Activated CD8-positive, alpha-beta memory T cell treated with anti-CD3 and anti-CD28 coated beads for 1 hour (primary cell): ENCODE data around the gene FLII.
"Not testable (repeated sequence)": the region's sequence is repeated elsewhere in the genome, so short reads cannot be mapped to it uniquely, and the experiment has no call there.

ENCODE experiments used
- DNase-seq, 2 donors: peaks; one replicate each; pipeline ENCODE4 v3.0.0-alpha.2; 2020; ENCODE audit warnings: low read depth in 1 of 2; ENCODE audit errors: extremely low read depth in 1 of 2

Gene FLII

DNA sequence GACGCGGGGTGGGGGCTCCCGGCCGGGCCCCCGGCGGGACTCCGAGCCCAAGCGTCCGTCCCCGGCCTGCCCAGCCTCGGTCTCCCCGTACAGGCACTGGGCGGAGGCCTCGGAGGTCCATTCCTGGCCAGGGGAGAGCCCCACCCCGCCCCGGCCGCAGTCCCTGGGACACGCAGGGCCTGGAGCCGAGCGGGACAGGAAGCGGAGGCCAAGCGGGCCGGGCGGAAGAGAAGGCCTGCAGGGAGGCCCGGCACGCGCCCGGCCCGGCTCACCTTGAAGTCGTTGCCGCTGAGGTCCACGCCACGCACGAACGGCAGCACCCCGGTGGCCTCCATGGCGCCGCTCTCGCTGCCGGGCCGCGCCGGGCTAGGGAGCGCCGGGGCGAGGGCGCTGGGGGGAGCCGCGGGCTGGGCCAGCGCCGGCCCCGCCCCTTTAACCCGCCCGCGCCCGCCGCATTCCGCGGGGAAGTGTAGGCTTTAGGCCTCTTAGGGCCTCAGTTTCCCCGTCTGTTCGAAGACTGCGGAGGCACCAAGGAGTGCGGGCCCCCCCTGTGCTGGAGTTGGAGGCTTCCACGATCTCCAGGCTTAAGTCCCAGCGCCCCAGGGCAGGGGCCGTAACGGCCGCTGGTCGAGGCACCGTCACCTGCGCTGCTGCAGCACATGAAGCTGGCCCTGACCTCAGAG is at the start of gene FLII:
TSS of gene FLII (minus strand) at position 383 of the 683 bp plus-strand sequence. CDS start at position 335, 48 bp downstream.
- DNase-seq, result peak in 1 of 2 donors; percentile 44

DNA sequence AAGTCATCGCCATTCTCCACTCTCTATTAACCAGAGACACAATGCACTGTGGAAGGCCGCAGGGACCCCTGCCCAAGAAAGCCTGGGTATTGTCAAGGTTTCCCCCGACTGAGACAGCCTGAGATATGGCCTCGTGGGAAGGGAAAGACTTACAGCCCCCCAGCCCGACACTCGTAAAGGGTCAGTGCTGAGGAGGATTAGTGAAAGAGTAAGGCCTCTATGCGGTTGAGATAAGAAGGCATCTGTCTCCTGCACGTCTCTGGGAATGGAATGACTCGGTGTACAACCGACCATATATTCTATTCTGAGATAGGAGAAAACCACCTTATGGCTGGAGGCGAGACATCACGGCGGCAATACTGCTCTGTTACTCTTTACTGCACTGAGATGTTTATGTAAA is 44.7 kb upstream of the FLII start:
- DNase-seq, result not testable (repeated sequence)

DNA sequence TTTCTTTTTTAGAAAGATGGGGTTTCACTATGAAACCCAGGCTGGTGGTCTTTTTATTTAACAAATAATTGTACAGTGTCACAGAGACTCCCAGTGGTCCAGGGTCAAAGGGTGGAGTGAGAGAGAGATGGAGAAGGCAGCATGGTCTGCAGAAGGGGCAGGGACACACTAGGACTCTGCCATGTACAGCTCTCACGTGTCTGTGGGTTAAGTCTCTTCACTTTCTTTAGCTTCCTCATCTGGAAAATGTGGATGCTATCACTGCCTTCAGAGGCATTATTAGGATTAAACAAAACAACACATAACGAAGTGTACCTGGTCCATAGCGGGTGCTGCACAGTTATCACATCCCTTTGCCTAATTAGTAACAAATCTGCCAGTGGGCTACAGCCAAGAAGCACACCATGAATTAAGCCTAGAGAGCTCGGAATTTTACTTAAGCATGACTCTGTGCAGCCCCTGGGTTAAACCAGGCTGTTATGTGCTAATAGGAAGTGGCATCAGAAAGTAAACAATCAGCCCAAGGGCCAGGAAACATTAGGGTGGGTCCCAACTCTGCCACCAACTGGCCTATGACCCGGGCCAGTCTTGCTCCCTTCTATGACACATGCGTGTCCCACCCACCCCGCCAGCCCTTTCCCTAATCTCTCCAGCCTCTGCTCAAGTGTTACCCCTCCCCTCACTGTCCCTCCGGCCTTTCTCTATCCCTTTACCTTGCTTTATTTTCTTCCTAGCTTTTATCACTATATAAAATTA is 42.4 kb upstream of the FLII start:
- no peak for DNase-seq

DNA sequence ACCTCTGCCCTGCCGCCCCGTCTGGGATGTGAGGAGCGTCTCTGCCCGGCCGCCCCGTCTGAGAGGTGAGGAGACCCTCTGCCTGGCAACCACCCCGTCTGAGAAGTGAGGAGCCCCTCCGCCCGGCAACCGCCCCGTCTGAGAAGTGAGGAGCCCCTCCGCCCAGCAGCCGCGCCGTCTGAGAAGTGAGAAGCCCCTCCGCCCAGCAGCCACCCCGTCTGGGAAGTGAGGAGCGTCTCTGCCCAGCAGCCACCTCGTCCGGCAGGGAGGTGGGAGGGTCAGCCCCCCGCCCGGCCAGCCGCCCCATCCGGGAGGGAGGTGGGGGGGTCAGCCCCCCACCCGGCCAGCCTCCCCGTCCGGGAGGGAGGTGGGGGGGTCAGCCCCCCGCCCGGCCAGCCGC is 39.5 kb upstream of the FLII start:
- not testable (repeated sequence) for DNase-seq

DNA sequence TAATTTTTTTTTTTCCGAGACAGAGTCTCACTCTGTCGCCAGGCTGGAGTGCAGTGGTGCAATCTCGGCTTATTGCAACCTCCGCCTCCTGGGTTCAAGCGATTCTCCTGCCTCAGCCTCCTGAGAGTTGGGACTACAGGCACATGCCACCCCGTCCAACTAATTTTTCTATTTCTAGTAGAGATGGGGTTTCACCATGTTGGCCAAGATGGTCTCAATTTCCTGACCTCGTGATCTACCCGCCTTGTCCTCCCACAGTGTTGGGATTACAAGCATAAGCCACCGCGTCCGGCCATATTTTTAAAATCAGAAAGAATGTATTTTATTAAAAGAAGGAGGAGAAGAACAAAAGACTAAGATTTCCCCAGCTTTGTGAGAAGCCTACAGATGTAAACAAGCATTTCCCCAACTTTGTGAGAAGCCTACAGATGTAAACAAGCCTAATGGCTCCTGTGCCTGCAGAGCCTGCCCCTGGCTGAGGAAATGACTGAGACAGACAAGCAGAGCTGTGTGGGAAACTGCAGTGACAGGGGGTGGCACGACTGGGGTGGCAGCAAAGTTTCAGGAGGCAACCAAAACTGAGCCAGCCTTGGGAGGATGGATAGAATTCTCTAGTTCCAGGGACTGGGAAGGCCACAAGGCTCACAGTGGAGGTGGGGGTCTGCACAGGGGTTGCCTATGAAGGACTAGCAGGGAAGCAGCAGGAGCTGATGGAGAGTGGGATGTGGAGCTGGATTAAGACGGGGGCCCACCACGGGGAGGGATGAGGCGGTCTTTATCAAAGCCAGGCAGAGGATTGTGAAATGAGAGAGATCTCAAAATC is 33.4 kb upstream of the FLII start:
- no peak for DNase-seq

DNA sequence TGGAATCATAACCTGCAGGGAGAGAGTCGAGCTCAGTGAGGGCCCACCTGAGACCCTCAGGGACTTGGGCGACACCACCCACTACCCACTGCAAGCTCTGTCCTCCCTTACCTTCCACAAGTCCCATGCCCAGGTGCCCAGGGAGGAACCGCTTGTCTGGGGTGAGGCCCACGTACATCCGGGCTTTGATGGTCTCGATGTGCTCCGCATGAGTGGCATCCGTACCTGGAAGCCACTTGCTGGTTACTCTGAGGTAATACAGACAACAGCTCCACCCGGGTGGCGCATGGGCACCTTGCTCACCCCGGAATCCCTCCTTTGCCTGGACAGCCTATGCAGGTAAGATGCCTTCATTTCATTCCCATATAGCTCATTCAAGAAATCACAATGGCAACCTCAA is 26.8 kb upstream of the FLII start:
- no peak for DNase-seq

DNA sequence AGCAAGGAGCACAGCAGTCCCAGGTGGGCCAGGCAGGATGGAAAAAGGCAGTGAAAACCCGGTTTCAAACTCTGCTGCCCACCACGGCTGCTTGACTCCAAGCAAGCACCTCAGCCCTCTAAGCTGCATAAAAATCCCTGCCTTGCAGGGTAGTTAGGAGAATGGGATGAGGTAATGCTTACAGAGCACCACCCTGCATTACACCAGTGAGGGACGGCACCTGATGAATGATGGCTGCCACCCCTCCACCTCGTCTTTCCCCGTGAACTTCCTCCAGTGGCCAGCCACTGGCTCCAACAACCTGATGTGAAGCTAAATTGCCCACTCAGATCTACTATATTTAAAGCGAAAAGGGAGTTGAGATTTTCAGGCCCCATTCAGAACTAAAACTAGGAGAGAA is 23.2 kb upstream of the FLII start:
- DNase-seq, result no peak

DNA sequence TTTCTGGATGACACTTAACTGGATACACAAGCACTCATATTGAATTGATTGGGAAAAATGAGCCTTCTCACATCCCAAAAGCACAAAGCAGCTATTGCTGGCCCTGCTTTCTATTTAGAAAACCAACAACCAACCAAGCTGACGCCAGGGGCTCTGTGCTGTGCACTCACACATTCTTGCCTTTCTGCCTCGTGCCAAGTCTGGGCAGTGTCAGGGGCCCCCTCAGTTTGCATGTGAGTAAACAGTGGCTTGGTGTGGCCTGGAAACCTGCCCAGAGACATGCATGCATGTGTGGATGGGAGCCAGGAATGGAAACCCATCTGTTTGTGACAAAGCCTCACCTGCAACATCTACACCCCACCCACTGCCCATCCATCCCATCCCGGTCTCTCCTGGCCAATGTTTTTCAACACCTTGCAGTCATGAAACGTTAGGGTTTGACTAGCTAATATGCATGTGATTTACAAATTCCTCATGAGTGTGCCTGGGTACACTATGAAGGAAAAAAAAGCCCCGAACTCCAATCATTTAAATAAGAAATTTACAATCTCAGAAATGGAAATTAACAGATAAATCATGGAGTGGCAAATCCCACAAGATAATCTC is 22.3 kb upstream of the FLII start:
- no peak for DNase-seq

DNA sequence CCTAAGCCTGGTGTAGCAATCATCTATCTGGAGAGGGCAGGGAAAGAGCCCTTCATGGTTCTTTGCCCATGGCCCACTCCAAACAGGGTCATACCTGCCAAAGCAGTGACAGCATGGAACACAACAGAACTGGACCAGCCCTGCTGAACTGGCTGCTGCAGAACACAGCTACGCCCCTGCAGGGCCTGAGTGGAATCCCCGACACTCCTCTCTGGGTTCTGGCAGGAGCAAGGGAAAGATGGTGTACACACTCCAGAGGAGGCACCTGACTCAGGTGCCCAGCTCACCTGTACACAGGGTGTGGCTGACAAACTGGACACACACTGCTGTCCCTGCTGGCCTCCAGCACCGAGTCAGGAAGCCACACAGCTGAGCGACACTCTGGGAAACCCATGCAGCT is 21.7 kb upstream of the FLII start:
- DNase-seq, result no peak

DNA sequence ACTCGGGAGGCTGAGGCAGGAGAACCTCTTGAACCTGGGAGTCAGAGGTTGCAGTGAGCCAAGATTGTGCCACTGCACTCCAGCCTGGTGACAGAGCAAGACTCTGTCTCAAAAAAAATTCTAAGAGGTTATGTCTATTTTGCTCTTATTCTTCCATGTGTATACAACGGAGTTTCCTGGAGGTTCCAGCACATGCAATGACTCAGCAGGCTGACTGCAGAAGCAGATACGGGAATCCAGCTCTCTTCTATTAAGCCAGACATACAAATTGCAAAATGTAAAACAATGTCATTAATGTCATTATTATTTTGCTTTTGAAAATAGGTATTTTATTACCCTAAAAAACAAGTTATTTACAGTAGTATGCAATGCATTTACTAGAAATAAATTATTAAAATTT is 20.3 kb upstream of the FLII start:
- DNase-seq, result no peak

DNA sequence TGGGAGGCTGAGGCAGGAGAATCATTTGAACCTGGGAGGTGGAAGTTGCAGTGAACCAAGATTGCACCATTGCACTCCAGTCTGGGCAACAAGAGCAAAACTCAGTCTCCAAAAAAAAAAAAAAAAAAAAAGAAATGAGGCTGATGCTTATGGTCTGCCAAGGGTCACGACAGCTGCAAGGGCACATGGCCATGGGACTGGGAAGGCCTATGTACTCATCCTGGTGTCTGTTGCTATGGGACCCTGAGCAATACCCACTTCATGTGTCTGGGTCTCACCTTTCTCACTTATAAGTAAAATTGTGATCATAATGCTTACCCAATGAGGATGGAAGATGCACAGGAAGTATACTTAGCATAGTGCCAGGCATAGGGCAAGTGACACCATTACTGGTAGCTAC is 18.5 kb upstream of the FLII start:
- no peak for DNase-seq

DNA sequence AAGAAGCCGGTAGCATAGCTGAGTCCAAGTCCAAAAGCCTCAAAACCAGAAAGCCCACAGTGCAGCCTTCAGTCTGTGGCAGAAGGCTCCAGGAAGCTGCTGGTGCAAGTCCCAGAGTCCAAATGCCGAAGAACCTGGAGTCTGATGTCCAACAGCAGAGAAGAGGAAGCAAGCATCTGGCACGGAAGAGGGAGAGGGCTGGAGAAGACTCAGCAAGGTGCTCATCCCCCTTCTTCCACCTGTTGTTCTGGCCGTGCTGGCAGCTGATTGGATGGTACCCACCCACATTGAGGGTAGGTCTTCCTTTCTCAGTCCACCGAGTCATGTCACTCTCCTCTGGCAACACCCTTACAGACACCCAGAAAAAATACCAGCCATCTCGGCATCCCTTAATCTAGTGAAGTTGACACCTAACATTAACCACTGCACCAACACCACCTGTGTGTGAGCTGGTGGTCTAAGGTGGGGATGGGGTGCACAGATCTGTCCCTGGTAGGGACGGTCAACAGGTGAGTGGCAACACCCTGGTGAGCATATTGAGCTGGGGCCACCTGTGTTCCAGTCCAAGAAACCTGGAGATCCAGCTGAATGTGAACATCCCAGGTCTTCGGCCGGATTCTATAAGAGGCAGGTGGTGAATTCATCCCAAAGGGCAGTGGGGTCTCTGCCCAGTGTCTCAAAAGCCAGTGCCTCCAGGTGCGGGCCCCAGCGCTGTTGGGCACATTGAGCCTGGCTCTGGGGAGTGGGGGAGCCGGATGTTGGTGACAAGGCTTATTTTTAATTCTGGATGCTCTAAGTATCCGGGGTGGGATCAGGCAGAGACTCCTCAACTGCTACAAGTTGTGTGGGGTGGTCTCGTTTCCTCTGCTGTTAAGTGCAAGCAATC is 11.8 kb upstream of the FLII start:
- no peak for DNase-seq

DNA sequence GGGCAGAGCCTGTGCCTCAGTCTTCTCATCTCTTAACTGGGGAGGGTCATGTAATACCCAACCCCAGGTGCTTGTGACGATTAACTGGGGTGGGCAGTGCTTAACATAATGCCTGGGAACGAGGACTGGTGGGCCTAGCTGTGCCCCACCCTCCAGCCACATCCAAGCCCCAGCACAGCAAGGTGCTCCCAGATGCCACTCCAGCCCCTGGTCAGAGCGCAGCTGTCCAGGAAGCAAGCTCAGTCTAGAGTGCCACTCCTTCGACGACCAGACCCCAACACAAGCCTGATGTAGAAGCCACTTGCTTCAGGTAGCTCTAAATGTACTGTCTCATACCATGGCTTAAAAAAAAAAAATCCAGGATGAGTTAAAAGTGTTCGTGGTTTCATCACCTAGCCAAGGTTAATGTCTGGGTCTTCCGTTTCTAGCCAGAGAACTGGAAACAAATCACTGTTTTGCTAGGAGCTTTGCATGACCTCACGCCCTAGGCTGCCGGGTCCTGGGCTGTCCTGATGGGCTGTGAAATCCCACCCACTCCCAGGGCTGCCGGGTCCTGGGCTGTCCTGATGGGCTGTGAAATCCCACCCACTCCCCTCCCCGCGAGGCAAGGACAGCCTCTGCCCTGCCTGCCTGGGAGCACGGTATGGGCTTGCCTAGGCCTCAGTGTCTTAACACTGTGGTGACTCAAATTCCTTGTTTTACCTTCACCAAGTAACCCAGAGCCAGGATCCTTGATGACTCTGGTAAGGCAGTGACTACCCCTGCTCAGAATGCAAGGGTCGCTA is 9.6 kb upstream of the FLII start:
- no peak for DNase-seq

DNA sequence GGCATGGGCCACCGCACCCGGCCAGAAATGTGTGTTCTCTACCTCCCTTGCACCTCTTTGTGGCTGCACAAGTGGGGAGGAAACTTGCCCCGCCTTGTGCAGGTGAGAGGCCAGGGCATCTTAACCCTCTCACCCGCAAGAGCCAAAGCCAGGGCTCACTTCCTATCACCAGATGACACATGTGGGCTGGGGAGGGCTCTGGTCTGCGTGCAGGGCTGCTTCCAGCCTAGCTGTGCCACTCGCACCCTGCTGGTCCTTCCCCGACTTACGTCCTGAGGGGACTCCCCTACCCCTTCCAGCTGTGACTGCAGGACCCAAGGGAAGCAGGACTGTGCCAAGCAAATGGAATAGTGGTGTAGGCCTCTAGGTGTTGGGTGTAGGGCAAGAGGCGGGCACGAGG is 8.8 kb upstream of the FLII start:
- no peak for DNase-seq

DNA sequence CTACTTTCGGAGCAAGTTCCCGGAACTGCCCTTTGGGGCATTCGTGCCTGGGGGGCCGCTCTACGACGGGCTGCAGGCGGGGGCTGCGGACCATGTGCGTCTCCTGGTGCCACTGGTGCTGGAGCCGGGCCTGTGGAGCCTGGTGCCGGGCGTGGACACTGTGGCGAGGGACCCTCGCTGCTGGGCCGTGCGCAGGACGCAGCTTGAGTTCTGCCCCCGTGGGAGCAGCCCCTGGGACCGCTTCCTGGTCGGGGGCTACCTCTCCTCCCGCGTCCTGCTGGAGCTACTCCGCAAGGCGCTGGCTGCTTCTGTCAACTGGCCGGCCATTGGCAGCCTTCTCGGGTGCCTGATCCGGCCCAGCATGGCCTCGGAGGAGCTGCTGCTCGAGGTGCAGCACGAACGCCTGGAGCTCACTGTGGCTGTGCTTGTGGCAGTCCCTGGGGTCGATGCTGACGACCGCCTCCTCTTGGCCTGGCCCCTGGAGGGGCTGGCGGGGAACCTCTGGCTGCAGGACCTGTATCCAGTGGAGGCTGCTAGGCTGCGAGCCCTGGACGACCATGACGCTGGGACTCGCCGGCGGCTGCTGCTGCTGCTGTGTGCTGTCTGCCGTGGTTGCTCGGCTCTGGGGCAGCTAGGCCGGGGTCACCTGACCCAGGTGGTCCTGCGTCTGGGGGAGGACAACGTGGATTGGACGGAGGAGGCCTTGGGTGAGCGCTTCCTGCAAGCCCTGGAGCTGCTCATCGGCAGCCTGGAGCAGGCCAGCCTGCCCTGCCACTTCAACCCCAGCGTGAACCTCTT is 5.5 kb upstream of the FLII start:
- no peak for DNase-seq

DNA sequence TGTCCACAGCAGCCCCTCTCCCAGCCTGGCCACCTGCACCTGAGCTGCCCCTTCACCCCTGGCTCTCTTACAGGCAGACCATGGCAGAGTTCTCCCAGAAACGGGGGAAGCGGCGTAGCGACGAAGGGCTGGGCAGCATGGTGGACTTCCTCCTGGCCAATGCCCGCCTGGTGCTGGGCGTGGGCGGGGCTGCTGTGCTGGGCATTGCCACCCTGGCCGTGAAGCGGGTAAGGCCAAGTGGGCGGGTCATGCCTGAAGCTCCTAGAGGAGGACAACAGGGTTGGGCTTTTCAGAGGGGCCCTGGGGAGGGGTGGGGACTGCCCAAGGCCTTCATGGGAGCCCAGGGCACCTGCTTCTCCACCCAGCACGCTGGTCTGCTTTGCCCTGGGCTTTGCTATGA is 4.1 kb upstream of the FLII start:
- no peak for DNase-seq

DNA sequence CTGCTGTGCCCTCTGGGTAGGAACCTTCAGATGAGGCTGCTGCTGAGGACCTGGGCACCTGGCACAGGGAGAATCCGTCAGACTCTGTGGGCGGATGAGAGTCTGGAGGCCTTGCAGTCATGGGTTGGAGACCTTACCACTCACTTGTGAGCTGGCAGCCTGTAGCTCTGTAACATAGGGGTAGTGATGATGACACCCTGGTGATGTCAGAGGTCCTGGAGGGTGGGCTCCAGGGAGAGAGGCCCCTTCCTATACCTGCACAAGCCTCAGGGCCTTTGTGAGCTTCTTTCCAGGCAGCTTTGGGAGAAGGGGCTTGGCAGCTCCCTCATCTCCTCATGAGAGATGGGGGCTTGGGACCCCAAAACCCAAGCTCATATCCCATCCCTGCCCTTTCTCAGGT is 3.6 kb upstream of the FLII start:
- no peak for DNase-seq

DNA sequence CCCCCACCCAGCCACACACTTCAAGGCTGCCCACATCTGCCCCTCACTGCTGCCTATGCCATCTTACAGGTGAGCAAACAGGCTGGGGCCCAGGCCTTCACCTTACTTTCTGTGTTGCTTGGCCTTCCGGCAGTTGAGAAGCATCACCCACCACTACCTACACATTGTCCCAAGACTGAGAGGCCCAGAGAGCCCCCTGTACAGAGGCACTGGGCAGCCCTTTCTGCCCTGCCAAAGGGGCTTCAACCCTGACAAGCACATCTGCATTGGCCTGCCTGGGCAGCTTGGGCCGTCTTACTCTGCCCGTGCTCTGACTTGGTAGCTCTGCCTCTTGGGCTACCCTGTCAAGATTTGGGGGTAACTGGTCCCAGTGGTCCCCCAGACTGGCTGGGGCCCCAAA is 3.1 kb upstream of the FLII start:
- no peak for DNase-seq

DNA sequence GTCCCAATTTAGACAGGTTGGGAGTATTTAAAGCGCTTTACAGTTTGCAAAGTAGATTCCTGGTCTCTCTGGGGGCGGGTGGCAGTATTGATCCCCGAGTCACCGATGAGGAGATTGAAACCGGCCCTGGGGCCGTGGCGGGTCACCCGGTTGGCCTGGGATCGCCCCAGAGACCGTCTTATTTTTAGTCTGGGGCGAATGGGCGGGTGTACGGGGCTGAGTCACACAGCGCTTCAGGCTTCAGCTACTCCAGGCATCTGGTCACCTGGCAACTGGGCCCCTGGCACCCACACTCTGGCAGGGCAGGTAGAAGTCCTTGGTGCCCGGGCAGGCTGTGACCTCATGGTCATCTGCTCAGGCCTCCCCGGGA is 2.6 kb upstream of the FLII start:
- DNase-seq, result no peak
